Kidney epithelial cell (primary cell): ENCODE results near the gene MAP4. TPM values are rescaled to one million over a fixed set of nuclear protein-coding genes. Genes with fewer than 3 reads are reported as not detected.

Experiments
- DNase-seq: peaks from one replicate; pipeline ENCODE4 v3.0.0-alpha.2; 2010; ENCODE audit warnings: low read depth
- H3K27me3 ChIP-seq: 2 replicates; pipeline ENCODE4 v1.6.0; 2011; ENCODE audit warnings: low read length; ENCODE audit not compliant: control insufficient read depth, insufficient read depth
- H3K36me3 ChIP-seq: 2 replicates; pipeline ENCODE4 v1.5.1; 2011; ENCODE audit warnings: low read length; ENCODE audit not compliant: control insufficient read depth, insufficient read depth
- H3K4me3 ChIP-seq: 2 replicates; pipeline ENCODE4 v1.5.1; 2011; ENCODE audit warnings: low read depth, mild to moderate bottlenecking, control low read depth, low read length
- total RNA-seq: library from RNA; depleted of rRNA; stranded (reverse); fragments of >200 nt; gene quantifications from 2 replicates; pipeline ENCODE4 v1.2.3, GENCODE V29; 2015
- TF ChIP-seq, protein P1 (sequence below): IDR thresholded peaks from 2 replicates; pipeline ENCODE4 v1.5.1; 2011; ENCODE audit warnings: mild to moderate bottlenecking, moderate library complexity, low read length, control low read depth, inconsistent platforms; ENCODE audit not compliant: insufficient read depth, poor library complexity, severe bottlenecking

Gene MAP4
- total RNA-seq, 1 donor from 2014 or later, result 123 TPM

DNA sequence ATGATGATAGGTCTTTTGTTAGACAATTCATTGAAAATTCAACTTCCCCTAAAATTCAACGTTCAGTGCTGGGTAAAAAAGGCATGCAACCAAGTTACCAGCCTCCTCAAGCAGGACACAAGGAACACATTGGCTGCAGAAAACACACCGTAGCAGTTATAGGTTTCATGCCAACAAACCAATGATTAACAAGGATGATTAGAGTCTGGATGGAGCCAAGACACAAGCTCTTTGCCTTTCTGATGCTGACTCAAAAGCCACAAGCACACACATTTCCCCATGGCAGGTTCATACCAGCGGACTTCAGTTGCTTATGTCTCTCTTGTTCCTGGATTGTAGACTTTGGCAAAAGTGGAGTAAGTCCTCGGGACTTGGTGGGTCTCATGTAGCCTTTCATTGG, 107.5 kb downstream of the MAP4 start:
- H3K36me3 ChIP-seq, result no peaks in the 10 kb centered on the region
- TF ChIP-seq, protein P1, sequence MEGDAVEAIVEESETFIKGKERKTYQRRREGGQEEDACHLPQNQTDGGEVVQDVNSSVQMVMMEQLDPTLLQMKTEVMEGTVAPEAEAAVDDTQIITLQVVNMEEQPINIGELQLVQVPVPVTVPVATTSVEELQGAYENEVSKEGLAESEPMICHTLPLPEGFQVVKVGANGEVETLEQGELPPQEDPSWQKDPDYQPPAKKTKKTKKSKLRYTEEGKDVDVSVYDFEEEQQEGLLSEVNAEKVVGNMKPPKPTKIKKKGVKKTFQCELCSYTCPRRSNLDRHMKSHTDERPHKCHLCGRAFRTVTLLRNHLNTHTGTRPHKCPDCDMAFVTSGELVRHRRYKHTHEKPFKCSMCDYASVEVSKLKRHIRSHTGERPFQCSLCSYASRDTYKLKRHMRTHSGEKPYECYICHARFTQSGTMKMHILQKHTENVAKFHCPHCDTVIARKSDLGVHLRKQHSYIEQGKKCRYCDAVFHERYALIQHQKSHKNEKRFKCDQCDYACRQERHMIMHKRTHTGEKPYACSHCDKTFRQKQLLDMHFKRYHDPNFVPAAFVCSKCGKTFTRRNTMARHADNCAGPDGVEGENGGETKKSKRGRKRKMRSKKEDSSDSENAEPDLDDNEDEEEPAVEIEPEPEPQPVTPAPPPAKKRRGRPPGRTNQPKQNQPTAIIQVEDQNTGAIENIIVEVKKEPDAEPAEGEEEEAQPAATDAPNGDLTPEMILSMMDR, result no peak
- peak; percentile 5 for DNase-seq
- H3K27me3 ChIP-seq, result no peaks in the 10 kb centered on the region
- H3K4me3 ChIP-seq, result no peak overlapping the region

GRCh38 chr3:47907784-47908183, 108.4 kb downstream of the MAP4 start:
- DNase-seq, result no peak
- TF ChIP-seq, protein P1, result no peak
- H3K4me3 ChIP-seq, result no peak overlapping the region
- H3K27me3 ChIP-seq, result no peaks in the 10 kb centered on the region
- no peaks in the 10 kb centered on the region for H3K36me3 ChIP-seq

DNA sequence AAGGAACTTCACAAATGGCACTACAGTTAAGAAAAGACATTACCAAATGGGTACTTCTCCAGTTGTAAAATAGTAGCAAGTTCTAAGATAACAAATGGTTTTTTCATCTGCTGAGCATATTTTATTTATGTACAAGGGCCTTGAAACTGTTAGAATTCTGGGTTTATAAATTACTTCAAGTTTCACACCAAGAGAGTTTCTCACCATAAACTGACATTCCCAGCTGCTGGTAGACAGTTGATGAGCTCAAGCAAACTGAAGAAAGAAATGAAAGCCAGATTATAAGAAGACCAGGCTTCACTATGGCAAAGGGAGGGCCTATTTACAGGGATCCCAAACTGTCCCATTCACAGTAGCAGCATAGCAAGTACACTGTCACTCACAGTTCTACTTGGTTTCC, 113.5 kb downstream of the MAP4 start:
- TF ChIP-seq, protein P1, result no peak
- Histone ChIP-seq H3K4me3 (no peak overlapping the region), H3K27me3 (no peaks in the 10 kb centered on the region), H3K36me3 (no peaks in the 10 kb centered on the region)
- DNase-seq, result no peak

DNA sequence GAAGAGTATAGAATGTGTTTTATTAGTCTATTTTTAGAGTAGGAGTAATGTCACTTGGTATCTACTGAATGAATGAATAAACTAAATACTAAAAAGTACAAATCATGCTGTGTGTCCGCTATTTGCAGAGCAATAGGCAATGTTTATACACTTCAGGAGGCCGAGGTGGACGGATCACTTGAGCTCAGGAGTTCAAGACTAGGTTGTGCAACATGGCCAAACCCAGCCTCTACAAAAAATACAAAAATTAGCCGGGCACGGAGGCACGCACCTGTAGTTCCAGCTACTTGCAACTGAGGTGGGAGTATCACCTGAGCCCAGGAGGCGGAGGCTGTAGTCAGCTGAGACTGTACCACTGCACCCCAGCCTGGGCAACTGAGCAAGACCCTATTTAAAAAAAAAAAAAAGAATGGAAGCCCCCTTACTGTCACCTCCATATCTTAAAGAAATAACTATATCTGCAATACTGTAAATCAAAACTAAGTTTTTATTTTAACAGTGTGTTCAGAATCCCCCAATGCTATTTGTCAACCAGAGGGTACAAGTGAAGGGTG, 114.9 kb downstream of the MAP4 start:
- DNase-seq, result no peak
- H3K27me3 ChIP-seq, result no peaks in the 10 kb centered on the region
- H3K4me3 ChIP-seq, result no peak overlapping the region
- H3K36me3 ChIP-seq, result no peaks in the 10 kb centered on the region
- TF ChIP-seq, protein P1, result no peak

DNA sequence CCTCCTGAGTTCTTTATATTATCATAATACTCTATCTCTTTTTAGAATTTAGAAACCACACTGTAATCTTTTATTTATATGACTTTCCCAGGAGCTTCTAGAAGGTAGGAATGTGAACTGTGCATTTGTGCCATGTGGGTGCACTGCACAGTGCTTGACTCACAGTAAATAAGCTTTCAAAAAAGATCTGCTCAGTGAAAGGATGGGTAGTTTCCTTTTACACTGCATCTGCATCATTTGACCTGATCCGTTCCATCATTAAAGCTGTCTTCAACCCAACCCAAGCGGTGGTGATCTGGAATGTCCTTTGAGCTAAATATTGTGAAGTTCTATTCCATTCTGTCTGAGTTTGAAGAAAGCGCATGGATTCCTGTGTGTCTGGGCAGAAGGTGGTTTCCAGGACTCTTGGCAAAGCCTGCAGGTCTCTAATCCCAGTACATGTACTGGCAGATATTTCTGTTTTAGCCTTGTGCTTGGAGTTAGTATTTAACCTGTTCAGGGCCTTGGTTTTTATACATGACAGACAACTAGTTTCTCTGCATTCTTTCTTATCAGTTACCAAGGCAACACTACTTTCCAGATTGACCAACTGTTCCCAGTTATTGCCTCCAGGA, 116.6 kb downstream of the MAP4 start:
- Histone ChIP-seq H3K4me3 (no peak overlapping the region), H3K27me3 (no peaks in the 10 kb centered on the region), H3K36me3 (no peaks in the 10 kb centered on the region)
- TF ChIP-seq, protein P1, result no peak
- DNase-seq, result no peak

DNA sequence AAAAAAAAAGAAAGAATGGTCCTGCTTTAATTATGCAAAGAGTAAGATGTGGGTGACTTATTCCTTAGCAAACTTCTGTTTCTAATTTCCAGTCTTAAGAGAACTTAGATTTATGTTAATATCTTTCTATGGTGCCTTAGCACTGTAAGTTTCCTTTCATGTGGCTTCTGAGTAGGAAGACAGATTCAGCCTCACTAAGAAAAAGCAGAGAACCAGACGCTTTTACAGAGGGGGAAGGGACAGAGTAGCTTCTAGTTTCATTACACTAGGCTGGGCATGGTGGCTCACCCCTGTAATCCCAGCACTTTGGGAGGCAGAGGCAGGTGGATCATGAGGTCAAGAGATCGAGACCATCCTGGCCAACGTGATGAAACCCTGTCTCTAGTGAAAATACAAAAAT, 118.3 kb downstream of the MAP4 start:
- no peak overlapping the region for H3K4me3 ChIP-seq
- TF ChIP-seq, protein P1, result no peak
- no peaks in the 10 kb centered on the region for H3K27me3 ChIP-seq
- H3K36me3 ChIP-seq, result no peaks in the 10 kb centered on the region
- no peak for DNase-seq
